GM21528 (cell line): ENCODE measurements around the gene DYNLT2.
"Not testable (repeated sequence)": the region's sequence is repeated elsewhere in the genome, so short reads cannot be mapped to it uniquely, and the experiment has no call there.

Experiments used
- ATAC-seq: cut with Tn5 transposase; IDR thresholded peaks from one replicate; pipeline ENCODE4 v1.9.1; 2021; ENCODE audit warnings: mild to moderate bottlenecking, moderate library complexity; ENCODE audit not compliant: unreplicated experiment, low FRiP score

The DYNLT2 gene

GRCh38 chr6:169701954-169702839 lies 49.2 kb downstream of the DYNLT2 start, which contains the start of the genes C6orf120 and WDR27:
C6orf120 (plus strand) TSS chr6:169702126; CDS start chr6:169702460, 334 bp downstream.
WDR27 (minus strand) TSS chr6:169702029; CDS start chr6:169689005, 13,024 bp downstream.
- ATAC-seq: peak; percentile 97

DNA sequence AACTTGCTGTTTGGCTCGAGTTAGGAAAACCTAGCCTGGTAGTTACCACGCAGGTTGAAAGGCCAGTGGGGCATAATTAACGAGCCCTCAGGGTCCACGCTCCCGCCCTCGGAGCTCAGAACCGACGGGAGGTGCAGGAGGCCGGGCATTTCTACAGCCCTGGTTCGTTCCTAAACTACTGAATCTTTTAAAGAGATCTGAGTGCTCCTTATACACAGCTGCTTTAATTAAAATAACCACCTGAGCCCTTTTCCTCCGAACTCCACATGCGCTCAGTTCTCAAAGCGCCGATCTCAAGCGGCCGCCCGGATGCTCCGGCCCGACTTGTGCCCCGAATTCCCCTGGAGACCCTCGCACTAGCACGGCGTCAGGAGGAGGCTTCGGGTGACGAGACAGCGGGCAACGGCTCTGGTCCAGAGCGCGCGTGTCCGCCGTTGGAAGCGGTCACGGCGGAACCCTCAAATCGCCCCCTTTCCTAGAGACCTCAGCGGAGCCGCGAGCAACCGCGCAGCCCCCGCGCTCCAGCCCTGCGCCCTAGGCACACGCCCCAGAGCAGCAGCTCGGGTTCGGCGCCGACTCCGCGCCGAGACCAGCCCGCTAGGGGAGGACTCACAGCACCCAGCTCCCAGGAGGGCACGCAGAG lies 49.9 kb downstream of the DYNLT2 start:
- ATAC-seq: peak; percentile 19

DNA sequence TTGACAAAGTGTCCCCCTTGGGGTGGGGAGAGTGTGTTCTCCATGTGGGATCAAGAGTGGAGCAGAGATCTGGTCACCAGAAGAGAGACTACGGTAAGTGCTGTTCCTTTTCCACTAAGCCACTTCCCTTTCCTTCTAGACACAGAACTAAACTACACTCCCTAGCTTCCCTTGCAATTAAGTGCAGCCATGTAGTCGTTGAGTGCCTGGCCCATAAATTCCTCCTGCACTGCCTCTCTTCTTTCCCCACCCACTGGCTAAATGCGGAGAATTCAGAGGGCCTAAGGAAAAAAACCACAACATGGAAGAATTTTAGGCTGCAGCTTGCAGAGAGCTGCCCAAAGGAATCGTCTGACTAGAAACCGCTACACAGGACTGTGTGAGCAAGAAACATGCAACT lies 51.1 kb downstream of the DYNLT2 start:
- no peak for ATAC-seq

DNA sequence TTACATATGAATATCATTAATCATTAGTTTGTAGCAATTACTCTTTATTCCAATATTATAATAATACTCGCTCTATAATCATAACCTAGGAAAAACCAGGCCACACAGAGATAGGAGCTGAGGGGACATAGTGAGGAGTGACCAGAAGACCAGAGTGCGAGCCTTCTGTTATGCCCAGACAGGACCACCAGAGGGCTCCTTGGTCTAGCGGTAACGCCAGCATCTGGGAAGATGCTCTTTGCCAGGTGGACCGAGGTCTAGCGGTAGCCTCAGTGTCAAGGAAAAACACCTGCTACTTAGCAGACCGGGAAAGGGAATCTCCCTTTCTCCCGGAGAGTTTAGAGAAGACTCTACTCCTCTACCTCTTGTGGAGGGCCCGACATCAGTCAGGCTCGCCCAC lies 54.3 kb downstream of the DYNLT2 start:
- ATAC-seq: not testable (repeated sequence)

DNA sequence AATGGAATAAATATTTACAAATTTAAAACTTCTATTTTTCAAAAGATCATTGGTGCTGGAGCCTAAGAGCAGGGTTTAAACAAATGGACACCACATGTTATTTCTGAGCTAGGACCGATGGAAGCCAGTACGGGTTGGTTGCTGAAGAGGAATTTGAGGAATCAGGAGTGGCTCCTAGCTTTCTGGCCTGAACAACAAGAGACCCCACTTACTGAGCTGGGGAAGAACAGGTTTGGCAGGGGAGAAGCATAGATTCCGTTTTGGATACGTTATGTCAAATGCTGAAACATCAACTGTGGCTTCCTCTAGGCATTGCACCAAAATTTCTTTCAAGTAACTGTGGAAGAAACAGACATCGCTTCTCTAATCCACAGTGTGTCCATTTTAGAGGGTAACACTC lies 56.2 kb downstream of the DYNLT2 start:
- ATAC-seq: no peak

- no peak for ATAC-seq
Observed at GRCh38 chr6:169692516-169692915, 58.9 kb downstream of the DYNLT2 start.

- no peak for ATAC-seq
Observed at GRCh38 chr6:169691260-169691659, 60.1 kb downstream of the DYNLT2 start.
